Fibroblast of the aortic adventitia (primary cell): Measurements from ENCODE around the gene OLFML2B. TPM values are rescaled to one million over a fixed set of nuclear protein-coding genes. Genes with fewer than 3 reads are reported as not detected.

Experiments used
- DNase-seq: peaks from one replicate; pipeline ENCODE4 v3.0.0-alpha.2; 2010; ENCODE audit warnings: low read depth
- H3K4me3 ChIP-seq: 2 replicates; pipeline ENCODE4 v1.5.1; 2011; ENCODE audit warnings: low read depth, mild to moderate bottlenecking, control low read depth, low read length, moderate library complexity
- CTCF ChIP-seq: IDR thresholded peaks from 2 replicates; pipeline ENCODE4 v1.5.1; 2011; ENCODE audit warnings: mild to moderate bottlenecking, low read length, control low read depth, inconsistent platforms; ENCODE audit not compliant: insufficient read depth
- total RNA-seq: library from RNA; depleted of rRNA; stranded (reverse); fragments of >200 nt; gene quantifications from 2 replicates; pipeline ENCODE4 v1.2.3, GENCODE V29; 2012; ENCODE audit warnings: low replicate concordance

OLFML2B gene
- total RNA-seq, 1 donor, result 14.5 TPM

- TF ChIP-seq CTCF, result no peak
- DNase-seq, result no peak
These were observed 75.2 kb downstream of the OLFML2B start for GRCh38 chr1:161948435-161948834.

DNA sequence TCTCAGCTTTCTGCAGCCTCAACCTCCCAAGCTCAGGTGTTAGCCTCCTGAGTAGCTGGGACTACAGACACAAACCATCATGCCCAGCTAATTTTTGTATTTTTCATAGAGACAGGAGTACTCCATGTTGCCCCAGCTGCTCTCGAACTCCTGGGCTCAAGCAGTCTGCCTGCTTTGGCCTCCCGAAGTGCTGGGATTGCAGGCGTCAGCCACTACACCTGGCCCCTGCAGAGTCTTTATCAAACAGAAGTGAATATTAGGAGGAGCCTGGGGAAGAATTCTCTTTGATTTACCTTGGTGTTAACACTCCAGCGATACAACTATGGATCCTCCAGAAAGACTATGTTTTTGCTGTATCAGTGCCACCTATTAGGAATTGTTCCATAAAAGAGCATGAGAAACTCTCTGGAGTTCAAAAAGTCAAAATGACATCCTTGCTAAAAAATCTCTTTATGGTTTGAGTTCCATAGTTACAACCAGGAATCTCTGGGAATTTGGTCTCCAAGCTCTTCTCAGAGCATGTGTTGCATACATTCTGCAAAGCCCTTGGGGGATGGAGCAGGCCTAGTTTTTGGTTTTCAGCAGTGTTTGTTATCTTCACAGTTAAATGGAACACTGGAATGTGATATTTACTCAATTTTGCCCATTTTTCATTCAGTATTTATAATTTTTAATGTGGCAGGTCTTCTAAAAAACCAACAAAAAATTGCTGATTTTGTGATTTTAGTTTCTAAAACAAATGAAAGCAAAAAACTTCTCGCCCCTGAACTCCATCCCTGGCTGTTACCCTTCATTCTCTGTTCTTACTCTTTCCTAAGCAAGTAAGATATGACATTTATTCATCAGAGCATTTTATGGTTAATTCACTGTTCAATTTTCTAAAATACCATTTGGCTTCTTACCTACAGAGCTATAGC lies 77.3 kb downstream of the OLFML2B start:
- peak; percentile 84 for DNase-seq
- TF ChIP-seq CTCF, result no peak
- no peak overlapping the region for H3K4me3 ChIP-seq

More at GRCh38 chr1:161948435-161948834, 75.2 kb downstream of the OLFML2B start:
- H3K4me3 ChIP-seq, result no peak overlapping the region

DNA sequence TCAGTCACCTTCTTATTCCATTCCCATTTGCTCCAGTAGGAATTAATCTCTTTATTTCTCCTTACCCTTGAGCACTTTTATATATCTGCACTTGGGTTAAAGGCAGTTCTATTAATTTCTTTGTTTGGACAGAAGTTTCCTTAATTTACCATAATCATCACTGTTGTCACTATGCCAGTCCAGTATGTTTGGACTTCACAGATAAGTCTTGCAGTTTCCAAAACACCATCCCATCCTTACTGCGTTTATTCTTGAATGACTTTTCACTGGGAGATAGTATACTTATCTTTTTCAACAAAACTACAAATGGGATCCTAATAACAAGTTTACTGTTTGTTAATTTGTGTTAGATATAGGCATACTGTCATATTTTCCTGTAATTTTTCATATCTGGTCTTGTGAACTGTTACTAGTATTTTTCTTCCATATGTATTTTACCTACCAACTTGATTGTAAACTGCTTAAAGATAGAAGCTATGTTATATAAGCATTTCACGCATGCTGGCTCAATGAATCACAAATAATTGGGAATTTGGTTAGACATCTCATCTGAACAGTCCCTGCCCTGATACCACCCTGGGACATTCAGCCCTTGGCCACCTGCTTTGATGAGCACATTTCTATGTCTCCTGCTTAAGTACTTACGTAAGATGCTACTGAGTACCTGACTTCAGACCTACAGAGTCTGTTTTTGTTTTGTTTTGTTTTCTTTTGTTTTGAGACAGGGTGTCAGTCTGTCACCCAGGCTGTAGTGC lies 78.2 kb downstream of the OLFML2B start:
- DNase-seq, result no peak
- TF ChIP-seq CTCF, result no peak
- H3K4me3 ChIP-seq, result no peak overlapping the region

- H3K4me3 ChIP-seq, result no peak overlapping the region
- TF ChIP-seq CTCF, result no peak
- DNase-seq, result no peak
These were observed 79.3 kb downstream of the OLFML2B start for GRCh38 chr1:161944381-161944780.

DNA sequence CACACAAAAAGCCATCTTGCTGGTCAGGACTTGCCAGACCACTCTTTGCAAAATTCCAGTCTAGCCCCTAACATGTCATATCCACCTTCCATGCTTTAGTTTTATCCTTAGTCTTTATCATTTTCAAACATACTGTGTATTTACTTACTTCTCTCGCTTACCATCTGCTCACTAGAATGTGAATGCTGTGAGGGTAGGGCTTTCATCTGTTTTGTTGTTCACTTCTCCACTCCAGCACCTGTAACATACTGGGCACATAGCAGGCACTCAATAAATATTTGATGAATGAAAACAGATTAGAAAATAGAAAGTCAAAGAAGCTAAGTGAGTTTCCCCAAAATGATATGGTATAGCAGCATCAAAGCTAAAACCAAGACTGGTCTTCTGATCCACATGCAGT lies 79.9 kb downstream of the OLFML2B start:
- no peak for TF ChIP-seq CTCF
- no peak overlapping the region for H3K4me3 ChIP-seq
- no peak for DNase-seq

DNA sequence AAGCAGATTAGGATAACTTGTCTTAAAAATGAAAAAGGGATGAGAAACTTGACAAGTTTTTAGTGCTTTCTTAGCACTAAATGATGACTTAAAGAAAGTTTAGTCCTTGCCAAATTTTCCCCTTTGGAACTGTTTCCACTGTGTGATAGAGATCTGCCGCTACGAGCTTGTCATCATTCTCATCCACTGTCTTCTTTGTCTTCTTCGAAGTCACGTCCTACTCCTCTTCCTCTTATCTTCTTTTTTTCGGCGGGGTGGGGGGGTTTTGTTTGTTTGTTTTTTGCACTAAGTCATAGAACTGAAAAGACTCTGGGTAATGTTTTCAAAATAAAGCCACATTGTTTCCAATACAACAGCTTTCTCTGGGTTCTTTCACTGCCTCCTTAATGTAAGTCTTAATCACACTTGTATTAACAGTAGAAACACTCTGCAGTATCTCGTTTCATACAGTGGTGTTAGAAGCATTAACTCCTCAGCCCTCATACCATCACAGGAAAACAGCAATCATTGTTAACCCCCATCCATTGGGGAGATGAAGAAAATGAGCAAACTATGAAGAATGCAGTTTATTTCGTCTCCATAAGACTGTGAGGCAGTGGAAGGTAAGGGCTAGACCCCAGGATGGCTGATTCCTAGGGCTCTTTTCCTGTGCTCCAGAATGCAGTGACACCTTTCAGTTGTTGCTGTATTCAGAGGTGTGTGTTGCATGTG lies 81.8 kb downstream of the OLFML2B start:
- H3K4me3 ChIP-seq, result no peak overlapping the region
- DNase-seq, result no peak
- no peak for TF ChIP-seq CTCF
